Germinal center (tissue), 1 donor: ENCODE results near the gene CC2D1A.
A peak's percentile ranks its signal among the peaks of the same experiment; 100 is the strongest.

Experiments
- DNase-seq: peaks from one replicate; pipeline ENCODE4 v3.0.0; 2012; ENCODE audit warnings: mixed read lengths, low spot score

Gene CC2D1A

DNA sequence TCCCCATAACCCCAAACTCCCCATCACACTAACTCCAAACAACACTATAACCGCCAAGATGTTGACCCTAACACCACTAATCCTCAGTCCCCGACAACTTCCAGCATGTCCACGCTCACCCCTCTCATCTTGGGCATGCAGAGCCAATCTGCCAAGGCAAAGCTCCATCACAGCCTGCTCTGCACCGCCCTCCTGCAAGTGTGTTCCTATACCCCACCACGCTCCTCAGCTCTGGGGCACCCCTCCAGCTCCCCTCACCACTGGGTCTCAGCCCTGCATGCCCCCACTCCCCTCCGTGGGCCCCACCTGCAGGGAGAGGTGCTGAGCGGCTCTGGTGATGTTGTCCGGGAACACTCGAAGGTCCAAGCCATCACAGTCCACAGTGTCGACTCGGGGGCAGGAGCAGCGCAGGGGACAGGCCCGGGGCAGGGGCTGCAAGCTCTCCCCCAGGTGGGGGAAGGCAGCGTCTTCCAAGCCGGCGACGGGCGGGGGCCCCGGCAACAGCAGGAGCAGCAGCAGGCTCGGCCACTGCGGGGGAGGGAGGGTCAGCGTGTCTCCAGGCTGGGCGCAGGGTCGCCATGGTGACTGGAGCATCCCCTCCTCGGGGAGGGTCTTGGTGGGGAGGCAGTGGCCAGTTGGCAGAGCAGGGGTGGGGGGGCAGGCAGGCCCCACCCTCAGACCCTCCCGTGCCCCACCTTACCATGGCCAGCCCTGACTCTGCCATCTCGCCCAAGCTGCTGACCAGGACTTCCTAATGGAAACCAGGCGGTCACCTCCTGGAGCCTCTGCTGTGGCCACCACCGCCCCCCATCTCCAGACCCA lies 31.7 kb downstream of the CC2D1A start:
- DNase-seq = no peak

DNA sequence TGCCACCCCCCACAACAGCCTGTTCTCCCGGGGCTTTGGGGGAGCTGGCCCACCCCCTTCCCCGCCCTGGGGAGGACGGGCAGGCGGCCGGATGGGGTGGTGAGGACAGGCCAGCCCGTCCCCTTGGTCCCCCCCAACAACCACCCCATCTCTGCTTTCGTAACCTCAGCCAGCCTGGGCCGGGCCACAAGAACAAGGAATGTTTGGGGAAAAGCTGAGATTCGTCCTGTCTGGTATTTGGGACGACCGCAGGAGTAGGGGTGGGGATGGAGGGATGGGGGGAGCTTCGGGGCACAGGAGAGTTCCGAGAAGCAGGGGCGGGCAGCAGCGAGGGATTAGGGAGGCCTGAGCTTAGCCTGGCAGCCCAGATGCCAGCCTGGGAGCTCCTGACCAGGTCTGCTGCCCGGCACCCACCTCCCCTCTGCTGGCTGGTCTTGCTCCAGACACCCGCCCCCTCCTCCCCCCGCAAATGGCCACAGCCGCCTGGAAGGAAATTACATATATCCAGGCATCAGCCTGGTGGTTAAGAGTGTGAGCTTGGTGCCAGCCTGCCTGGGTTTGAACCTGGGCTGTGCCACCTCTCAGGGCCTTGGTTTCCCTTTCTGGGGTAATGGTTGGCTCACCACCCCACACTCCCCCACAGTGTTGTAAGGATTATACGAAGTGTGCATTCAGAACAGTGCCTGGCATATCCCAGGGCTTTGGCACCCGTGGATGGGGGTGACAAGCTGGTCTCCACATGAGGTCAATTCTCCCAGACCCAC lies 32.5 kb downstream of the CC2D1A start, which contains the start of gene PODNL1:
TSS of gene PODNL1 (minus strand) at position 117 of the 764 bp plus-strand sequence. CDS start 236 bp downstream, outside the sequence.
- DNase-seq = no peak

GRCh38 chr19:13942023-13942684 lies 36.2 kb downstream of the CC2D1A start:
- DNase-seq = no peak

DNA sequence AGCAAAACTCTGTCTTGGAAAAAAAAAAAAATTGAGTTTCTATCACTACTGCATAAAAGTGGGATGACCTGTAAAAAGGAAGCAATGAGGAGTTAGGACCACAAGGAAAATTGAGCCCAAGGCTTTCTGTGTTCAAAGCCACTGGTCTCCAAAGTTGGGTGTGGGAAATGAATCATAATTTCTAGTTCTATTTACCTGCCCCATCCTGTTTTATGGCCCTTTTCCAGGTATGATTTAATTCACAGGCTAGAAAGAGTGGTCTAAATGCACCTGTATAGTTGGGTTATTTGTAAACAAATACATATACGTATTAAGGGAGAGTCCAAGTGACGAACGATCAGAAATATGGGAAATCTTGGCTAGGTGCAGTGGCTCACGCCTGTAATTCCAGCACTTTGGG lies 40.4 kb downstream of the CC2D1A start:
- no peak for DNase-seq

GRCh38 chr19:13951043-13951442 lies 45.0 kb downstream of the CC2D1A start:
- no peak for DNase-seq

GRCh38 chr19:13951799-13952153 lies 45.8 kb downstream of the CC2D1A start:
- no peak for DNase-seq

GRCh38 chr19:13952154-13952930 lies 46.3 kb downstream of the CC2D1A start, which contains the start of gene DCAF15:
TSS of gene DCAF15 (plus strand) at chr19:13952509. CDS start at chr19:13952513, 4 bp downstream.
- peak; percentile 100 for DNase-seq

DNA sequence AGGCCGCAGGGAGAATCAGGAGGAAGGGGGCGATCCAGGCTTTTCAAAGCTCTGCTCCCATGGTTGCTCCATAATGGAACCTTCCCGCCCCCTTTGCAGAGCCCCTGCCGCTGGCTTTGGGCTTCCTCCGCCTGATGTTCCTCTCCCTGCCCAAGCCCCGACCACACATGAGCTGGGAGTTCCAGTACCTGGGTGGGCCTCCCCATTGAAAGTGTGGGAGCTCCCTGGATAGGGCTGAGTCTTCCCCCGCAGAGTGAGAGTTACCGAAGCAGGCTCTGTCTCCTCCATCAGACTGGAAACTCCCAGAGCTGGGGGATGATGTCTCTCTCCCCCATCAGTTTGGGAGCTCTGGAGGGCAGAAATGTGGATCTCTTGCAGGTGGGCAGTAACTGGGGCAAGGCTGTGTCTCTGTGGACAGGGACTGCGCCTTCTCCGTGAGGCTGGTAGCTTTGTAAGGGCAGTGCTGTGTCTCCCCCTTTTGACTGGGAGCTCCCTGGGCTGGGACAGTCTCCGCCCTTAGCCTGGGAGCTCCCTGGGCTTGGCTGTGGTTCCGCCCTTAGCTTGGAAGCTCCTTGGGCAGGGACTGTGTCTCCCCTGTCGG lies 47.0 kb downstream of the CC2D1A start:
- DNase-seq = peak; percentile 30

DNA sequence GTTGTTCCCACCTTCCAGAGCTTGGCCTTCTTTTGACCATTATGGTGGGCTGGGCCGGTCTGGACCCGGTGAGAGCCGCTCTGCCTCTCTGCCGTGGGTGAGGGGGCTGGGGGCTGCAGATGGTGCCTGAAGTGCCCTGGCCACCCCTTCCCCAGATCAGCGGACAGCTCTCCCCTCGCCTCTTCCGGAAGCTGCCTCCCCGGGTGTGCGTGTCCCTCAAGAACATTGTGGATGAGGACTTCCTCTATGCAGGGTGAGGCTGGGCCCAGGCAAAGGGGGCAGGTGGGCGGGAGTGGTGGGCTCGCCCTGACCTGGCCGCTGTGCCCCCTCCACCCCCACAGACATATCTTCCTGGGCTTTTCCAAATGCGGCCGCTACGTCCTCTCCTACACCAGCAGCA lies 48.2 kb downstream of the CC2D1A start:
- DNase-seq = no peak

GRCh38 chr19:13955662-13956364 lies 49.8 kb downstream of the CC2D1A start:
- DNase-seq = no peak

GRCh38 chr19:13956365-13956744 lies 50.4 kb downstream of the CC2D1A start:
- DNase-seq = no peak

- DNase-seq = no peak
Measured at GRCh38 chr19:13957051-13957450, 51.0 kb downstream of the CC2D1A start.

DNA sequence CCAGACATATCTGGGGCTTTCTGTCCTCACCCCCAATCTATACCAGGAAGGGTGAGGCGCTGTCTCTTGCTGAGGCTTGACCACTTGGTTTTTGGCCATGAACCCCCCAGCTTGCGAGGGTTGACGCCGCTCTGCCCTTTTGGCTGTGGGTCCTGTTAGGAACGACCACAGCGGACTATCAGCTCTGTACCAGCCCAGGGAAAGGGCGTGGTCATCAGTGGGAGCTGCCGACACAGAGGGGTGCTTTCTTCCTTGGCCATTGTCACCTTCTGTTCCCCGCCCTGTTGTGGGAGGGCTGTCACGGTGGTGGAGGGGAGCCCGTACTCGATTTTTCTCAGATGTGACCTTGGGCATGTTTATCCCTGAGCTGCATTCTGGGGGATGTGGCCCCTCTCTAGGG lies 52.0 kb downstream of the CC2D1A start:
- DNase-seq = no peak

DNA sequence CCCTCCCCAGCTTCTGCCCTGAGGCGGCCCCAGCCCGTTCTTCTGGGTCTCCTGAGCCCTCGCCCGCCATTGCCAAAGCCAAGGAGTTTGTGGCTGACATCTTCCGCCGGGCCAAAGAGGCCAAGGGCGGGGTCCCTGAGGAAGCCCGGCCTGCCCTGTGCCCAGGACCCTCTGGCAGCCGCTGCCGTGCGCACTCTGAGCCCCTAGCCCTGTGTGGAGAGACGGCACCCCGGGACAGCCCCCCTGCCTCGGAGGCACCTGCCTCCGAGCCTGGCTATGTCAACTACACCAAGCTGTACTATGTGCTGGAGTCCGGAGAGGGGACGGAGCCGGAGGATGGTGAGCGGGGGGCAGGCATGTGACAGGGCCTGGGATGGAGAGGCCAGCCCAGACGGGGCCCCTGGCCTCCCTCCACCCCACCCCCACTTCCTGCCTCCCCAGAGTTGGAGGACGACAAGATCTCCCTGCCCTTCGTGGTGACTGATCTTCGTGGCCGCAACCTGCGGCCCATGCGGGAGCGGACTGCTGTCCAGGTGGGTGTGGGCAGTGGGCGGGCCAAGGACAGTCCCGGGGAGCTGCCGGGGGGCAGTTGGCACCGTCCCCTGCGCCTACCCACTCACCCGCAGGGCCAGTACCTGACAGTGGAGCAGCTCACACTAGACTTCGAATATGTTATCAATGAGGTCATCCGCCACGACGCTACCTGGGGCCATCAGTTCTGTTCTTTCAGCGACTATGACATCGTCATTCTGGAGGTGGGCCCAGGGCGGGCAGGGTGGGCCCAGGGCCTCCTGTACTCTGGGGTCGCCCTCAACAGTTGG lies 53.4 kb downstream of the CC2D1A start:
- DNase-seq = no peak

- DNase-seq = no peak
Measured at GRCh38 chr19:13959962-13960862, 54.2 kb downstream of the CC2D1A start.

GRCh38 chr19:13960863-13961784 lies 55.1 kb downstream of the CC2D1A start:
- no peak for DNase-seq

DNA sequence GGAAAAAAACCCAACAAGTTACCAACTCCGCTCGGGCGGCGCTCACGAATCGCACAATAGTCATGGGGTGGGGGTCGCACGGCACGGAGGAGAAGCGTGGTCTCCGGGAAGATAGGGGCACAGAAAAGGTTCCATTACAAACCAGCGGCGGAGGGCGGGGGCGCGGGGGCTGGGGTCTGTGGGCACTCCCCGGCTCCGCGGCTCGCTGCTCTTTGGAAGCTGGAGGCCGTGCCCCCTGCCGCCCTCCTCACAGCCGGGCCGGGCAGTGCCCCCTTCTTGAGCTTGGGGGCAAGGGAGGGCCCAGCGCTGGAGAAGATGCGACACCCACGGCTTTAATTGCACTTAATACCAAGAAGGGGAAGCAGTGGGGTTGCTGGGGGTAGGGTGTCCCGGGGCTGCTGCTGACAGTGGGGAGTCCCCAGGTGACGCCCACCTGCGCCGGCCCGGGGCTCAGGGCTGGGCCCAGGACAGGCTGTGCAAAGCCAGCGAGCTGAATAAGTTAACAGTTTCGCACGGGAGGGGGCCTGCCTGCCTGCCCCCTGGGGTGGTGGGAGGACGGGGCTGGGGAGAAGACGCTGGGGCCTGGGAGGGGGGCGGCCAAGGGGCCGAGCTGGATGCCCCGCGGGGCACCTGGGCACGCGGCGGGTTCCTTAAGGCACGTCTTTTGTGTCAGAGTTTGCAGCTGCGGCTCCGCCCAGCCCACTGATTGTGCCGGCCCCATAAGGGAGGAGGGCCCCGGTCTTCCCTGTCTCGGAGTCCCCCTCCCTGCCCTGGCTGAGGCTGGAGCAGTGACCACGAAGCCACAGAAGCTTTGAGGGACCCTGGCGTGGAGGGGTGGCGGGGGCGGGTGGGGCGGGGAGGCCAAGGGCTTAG lies 56.1 kb downstream of the CC2D1A start:
- no peak for DNase-seq
